ENCODE results near the gene POLA1.

DNA sequence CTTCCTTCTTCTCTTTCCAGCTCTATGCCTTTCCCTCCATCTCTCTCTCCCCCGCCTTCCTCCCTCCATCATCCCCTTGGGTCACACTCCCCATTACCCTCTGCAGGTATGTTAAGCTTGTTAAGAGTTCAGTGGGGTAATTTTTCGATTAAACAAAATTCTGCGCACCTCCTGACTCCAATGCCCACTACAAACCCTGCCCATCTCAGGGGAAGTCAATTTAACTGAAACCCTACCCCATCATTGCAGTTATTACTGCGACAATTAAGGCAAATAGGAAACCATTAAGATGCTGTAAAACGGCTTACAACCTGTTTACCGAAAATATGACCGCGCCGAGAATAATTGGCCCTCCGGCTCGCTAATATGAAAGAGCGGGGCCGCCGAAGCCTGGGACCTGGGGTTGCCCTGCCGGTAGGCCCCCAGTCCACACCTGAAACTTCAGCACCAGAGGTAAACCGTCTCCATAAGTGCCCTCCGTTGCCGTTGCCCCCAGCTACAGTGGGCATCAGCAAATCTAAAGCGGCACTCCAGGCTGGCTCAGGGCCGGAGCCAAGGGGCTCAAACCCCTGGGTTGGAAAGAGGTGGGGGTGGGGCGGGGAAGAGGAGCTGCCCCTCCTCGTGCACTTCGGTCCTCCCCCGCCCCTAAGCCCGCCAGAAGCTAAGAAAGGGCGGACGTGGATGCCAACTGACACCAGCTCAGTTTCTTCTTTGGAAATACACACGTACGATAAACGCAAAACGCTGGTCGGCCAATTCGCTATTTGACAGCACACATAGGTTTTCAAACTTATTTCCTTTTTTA, 317.3 kb downstream of the POLA1 start:
- TF ChIP-seq CTCF (IDR thresholded peaks at IDR 0.05) (no peak), POLR2A (IDR thresholded peaks at IDR 0.05) (no peak)

Measured in heart left ventricle (tissue), 13 donors.